ENCODE results near the gene RHBDD2. TPM values are rescaled to one million over a fixed set of nuclear protein-coding genes. Genes with fewer than 3 reads are reported as not detected.

Gene RHBDD2
- total and polyA plus RNA-seq, 2 experiments from 2014 or later = 28.1 to 62.2 TPM

GRCh38 chr7:75928568-75928914 is 49.7 kb downstream of the RHBDD2 start:
- 97 to 98% methylated on average over 4 of the region's 4 CpGs for WGBS, 2 experiments (ENCODE audit: low coverage in 1 of 2, low lambda C conversion rate in 2 of 2, missing lambda C conversion rate in 2 of 2)
- DNase-seq = no peak
- Histone ChIP-seq H4K20me1 (ENCODE audit: insufficient read depth) (no peaks in the 10 kb centered on the region), H3K27ac (no peak overlapping the region), H3F3A (ENCODE audit: insufficient read depth) (no peaks in the 10 kb centered on the region), H2AFZ (no peak overlapping the region), H3K9me2 (ENCODE audit: insufficient read depth) (no peaks in the 10 kb centered on the region), H3K9ac (no peak overlapping the region), H3K9me3 (ENCODE audit: low read depth) (no peaks in the 10 kb centered on the region), H3K79me2 (ENCODE audit: insufficient read depth) (peaks cover 84% of the 10 kb centered on the region), H3K36me3 (ENCODE audit: low read depth) (no peaks in the 10 kb centered on the region), H3K27me3 (replicated peaks; ENCODE audit: insufficient read depth) (no peaks in the 10 kb centered on the region), H3K4me1 (ENCODE audit: insufficient read depth) (no peaks in the 10 kb centered on the region), H3K4me3 (no peak overlapping the region), H3K4me2 (ENCODE audit: unreplicated experiment) (no peak overlapping the region)
- TF ChIP-seq EZH2 (IDR thresholded peaks at IDR 0.05; ENCODE audit: insufficient read depth, poor library complexity, severe bottlenecking) = no peak
- no peak for TF ChIP-seq EZH2phosphoT487 (IDR thresholded peaks at IDR 0.05; ENCODE audit: insufficient read depth, low read depth)
- in situ Hi-C loops (cut with MboI) = no loop called here

DNA sequence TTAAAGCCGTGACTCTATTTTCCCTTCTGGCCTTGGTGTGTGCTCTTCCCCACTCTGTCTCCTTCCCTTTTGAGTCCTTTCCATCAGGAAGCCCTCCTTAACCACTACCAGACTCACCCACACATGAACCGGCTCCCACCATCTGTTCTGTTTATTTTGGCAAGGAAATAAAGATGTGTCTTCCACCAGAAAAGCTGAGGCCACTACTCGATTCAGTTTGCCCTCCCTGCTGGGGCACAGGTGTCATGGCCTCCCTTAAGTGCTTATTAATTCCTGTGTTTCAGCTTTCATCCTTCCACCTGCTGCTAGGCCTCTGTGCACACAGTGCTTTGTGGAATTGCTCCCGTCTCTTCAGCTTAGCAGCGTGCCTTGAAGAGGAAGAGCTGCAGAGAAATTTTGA is 52.8 kb downstream of the RHBDD2 start:
- 62 to 71% methylated on average over 5 of the region's 5 CpGs for WGBS, 2 experiments (ENCODE audit: low coverage in 1 of 2, low lambda C conversion rate in 2 of 2, missing lambda C conversion rate in 2 of 2)

DNA sequence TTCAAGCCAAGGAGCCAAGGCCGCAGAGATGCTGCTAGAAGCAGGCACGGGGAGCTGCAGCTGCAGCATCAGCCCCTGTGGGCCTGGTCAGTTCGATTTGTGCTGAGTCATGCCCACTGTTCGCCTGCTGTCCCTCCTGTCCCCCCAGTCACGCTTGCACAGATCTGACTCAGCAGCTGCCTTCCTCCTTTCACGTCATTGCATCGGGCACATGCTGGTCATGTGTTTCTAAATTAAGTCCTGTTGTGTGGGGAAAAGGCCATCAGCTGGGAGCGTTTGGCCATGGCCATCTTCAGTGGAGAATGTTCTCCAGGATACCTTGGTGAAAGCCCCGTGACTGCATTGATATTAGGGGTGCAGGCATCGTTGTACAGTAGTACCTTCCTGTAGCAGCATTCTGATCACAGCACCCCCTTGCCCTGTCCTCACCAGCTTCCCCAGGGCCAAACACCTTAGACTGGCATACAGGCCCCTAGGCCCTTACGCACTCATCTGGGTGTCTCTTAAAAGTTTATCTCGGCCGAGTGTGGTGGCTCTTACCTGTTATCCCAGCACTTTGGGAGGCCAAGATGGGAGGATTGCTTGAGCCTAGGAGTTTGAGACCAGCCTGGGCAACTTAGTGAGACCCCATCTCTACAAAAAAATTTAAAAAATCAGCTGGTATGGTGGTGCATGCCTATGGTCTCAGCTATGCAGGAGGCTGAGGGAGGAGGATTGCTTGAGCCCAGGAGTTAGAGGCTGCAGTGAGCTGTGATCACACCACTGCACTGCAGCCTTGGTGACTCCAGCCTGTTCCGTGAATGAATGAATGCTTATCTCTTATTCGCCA is 59.3 kb downstream of the RHBDD2 start:
- H3F3A ChIP-seq (ENCODE audit: insufficient read depth) = no peaks in the 10 kb centered on the region; the same call in 1 of the 2 replicates
- WGBS, 2 experiments (ENCODE audit: low coverage in 1 of 2, low lambda C conversion rate in 2 of 2, missing lambda C conversion rate in 2 of 2) = 32 to 39% methylated on average over 15 of the region's 15 CpGs
- peaks cover 44% of the 10 kb centered on the region for H3K79me2 ChIP-seq (ENCODE audit: insufficient read depth)
- H3K4me1 ChIP-seq (ENCODE audit: insufficient read depth) = peaks cover 9% of the 10 kb centered on the region; the same call in 1 of the 2 replicates
- H2AFZ ChIP-seq = no peak overlapping the region
- peak overlapping the region; percentile 67 for H3K27ac ChIP-seq
- no peaks in the 10 kb centered on the region for H4K20me1 ChIP-seq (ENCODE audit: insufficient read depth)
- in situ Hi-C loops (cut with MboI) = no loop called here
- peak; percentile 96 for DNase-seq
- peak overlapping the region; percentile 14 for H3K4me2 ChIP-seq (ENCODE audit: unreplicated experiment)
- TF ChIP-seq EZH2 (IDR thresholded peaks at IDR 0.05; ENCODE audit: insufficient read depth, poor library complexity, severe bottlenecking) (no peak), EZH2phosphoT487 (IDR thresholded peaks at IDR 0.05; ENCODE audit: insufficient read depth, low read depth) (no peak)
- H3K9ac ChIP-seq = peak overlapping the region; percentile 46
- no peaks in the 10 kb centered on the region for H3K36me3 ChIP-seq (ENCODE audit: low read depth)
- no peaks in the 10 kb centered on the region for H3K9me2 ChIP-seq (ENCODE audit: insufficient read depth)
- H3K27me3 ChIP-seq (replicated peaks; ENCODE audit: insufficient read depth) = no peaks in the 10 kb centered on the region
- no peak overlapping the region for H3K4me3 ChIP-seq
- H3K9me3 ChIP-seq (ENCODE audit: low read depth) = no peaks in the 10 kb centered on the region

More for the DNA sequence above, 52.8 kb downstream of the RHBDD2 start:
- no peaks in the 10 kb centered on the region for H4K20me1 ChIP-seq (ENCODE audit: insufficient read depth)
- no peaks in the 10 kb centered on the region for H3K27me3 ChIP-seq (replicated peaks; ENCODE audit: insufficient read depth)
- H3K9me3 ChIP-seq (ENCODE audit: low read depth) = no peaks in the 10 kb centered on the region
- in situ Hi-C loops (cut with MboI) = no loop called here
- H3K4me2 ChIP-seq (ENCODE audit: unreplicated experiment) = no peak overlapping the region
- no peak for TF ChIP-seq EZH2phosphoT487 (IDR thresholded peaks at IDR 0.05; ENCODE audit: insufficient read depth, low read depth)
- TF ChIP-seq EZH2 (IDR thresholded peaks at IDR 0.05; ENCODE audit: insufficient read depth, poor library complexity, severe bottlenecking) = no peak
- no peak overlapping the region for H3K4me3 ChIP-seq
- H3K9me2 ChIP-seq (ENCODE audit: insufficient read depth) = no peaks in the 10 kb centered on the region
- no peak overlapping the region for H3K9ac ChIP-seq
- no peaks in the 10 kb centered on the region for H3K4me1 ChIP-seq (ENCODE audit: insufficient read depth)
- H3K27ac ChIP-seq = no peak overlapping the region
- DNase-seq = no peak
- H3K36me3 ChIP-seq (ENCODE audit: low read depth) = no peaks in the 10 kb centered on the region
- no peak overlapping the region for H2AFZ ChIP-seq
- H3K79me2 ChIP-seq (ENCODE audit: insufficient read depth) = peaks cover 71% of the 10 kb centered on the region
- H3F3A ChIP-seq (ENCODE audit: insufficient read depth) = no peaks in the 10 kb centered on the region

Small RNA genes within 50 kb of the gene (microRNA-seq; reads per million reads assigned to microRNA genes)
- 1.5 reads per million for gene MIR4651 (ENCODE audit: borderline number of aligned reads)

Other genes with a start within 250 kb of the RHBDD2 start
- 12.8 and 13.6 TPM in 2 replicates for gene HIP1, start 140.1 kb upstream of the RHBDD2 start, total RNA-seq (2014; rRNA removed; shearing (Covaris generic))
- gene HIP1, start 140.1 kb upstream of the RHBDD2 start, polyA plus RNA-seq (2016; fragmentation: Nextera tagmentation; extraction: Ambion mirVana) = 6.1 and 6.2 TPM in 2 replicates
- gene CCL26, start 106.8 kb upstream of the RHBDD2 start, total RNA-seq (2014; rRNA removed; shearing (Covaris generic)) = not detected in 2 replicates
- gene CCL26, start 106.8 kb upstream of the RHBDD2 start, polyA plus RNA-seq (2016; fragmentation: Nextera tagmentation; extraction: Ambion mirVana) = 2.2 and 2.3 TPM in 2 replicates
- gene CCL24, start 65.2 kb upstream of the RHBDD2 start, total RNA-seq (2014; rRNA removed; shearing (Covaris generic)) = not detected in 2 replicates
- not detected in 2 replicates for gene CCL24, start 65.2 kb upstream of the RHBDD2 start, polyA plus RNA-seq (2016; fragmentation: Nextera tagmentation; extraction: Ambion mirVana)
- gene POR, start 36.1 kb downstream of the RHBDD2 start, total RNA-seq (2014; rRNA removed; shearing (Covaris generic)) = 38.2 and 42.7 TPM in 2 replicates
- gene POR, start 36.1 kb downstream of the RHBDD2 start, polyA plus RNA-seq (2016; fragmentation: Nextera tagmentation; extraction: Ambion mirVana) = 54.4 and 58.6 TPM in 2 replicates
- 8.2 and 25.1 TPM in 2 replicates for gene TMEM120A, start 115.6 kb downstream of the RHBDD2 start, total RNA-seq (2014; rRNA removed; shearing (Covaris generic))
- gene TMEM120A, start 115.6 kb downstream of the RHBDD2 start, polyA plus RNA-seq (2016; fragmentation: Nextera tagmentation; extraction: Ambion mirVana) = 46.9 and 47.1 TPM in 2 replicates
- gene STYXL1, start 169.0 kb downstream of the RHBDD2 start, total RNA-seq (2014; rRNA removed; shearing (Covaris generic)) = 31.5 and 42.5 TPM in 2 replicates
- gene STYXL1, start 169.0 kb downstream of the RHBDD2 start, polyA plus RNA-seq (2016; fragmentation: Nextera tagmentation; extraction: Ambion mirVana) = 51.8 and 54.7 TPM in 2 replicates
- gene MDH2, start 169.1 kb downstream of the RHBDD2 start, total RNA-seq (2014; rRNA removed; shearing (Covaris generic)) = 71.7 and 72.4 TPM in 2 replicates
- 227 and 250 TPM in 2 replicates for gene MDH2, start 169.1 kb downstream of the RHBDD2 start, polyA plus RNA-seq (2016; fragmentation: Nextera tagmentation; extraction: Ambion mirVana)

Measured in GM23248 (cell line).